ENCODE data around the gene TNRC6B.

- TF ChIP-seq CTCF (IDR thresholded peaks at IDR 0.05) (no peak), EZH2 (IDR thresholded peaks at IDR 0.05) (no peak), EZH2phosphoT487 (IDR thresholded peaks at IDR 0.05) (no peak)
These were observed 54.0 kb downstream of the TNRC6B start for GRCh38 chr22:40231618-40232313.

Data from neural progenitor cell (in vitro differentiated cells).